Measurements from ENCODE around the gene SIVA1. TPM values are rescaled to one million over a fixed set of nuclear protein-coding genes. Genes with fewer than 3 reads are reported as not detected.

SIVA1 gene
- total and polyA plus RNA-seq, 2 of the 8 experiments (the other 6 are each of a cell fraction or from before 2014, with no cell fraction given), result 123 to 589 TPM

DNA sequence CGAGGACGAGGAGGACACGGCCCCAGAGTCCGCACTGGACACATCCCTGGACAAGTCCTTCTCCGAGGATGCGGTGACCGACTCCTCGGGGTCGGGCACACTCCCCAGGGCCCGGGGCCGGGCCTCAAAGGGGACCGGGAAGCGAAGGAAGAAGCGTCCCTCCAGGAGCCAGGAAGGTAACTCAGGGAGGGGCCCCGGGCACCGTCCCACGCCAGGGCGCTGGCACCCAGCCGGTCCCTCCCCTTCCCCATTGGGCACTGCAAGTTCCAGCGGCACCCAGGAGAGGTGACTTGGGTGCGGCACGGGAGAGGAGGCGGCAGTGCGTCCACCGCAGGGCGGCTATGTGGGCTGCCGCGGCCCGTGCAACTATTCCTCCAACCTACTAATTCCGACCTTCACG is 38.3 kb upstream of the SIVA1 start (continued):
- TF ChIP-seq, protein P1, sequence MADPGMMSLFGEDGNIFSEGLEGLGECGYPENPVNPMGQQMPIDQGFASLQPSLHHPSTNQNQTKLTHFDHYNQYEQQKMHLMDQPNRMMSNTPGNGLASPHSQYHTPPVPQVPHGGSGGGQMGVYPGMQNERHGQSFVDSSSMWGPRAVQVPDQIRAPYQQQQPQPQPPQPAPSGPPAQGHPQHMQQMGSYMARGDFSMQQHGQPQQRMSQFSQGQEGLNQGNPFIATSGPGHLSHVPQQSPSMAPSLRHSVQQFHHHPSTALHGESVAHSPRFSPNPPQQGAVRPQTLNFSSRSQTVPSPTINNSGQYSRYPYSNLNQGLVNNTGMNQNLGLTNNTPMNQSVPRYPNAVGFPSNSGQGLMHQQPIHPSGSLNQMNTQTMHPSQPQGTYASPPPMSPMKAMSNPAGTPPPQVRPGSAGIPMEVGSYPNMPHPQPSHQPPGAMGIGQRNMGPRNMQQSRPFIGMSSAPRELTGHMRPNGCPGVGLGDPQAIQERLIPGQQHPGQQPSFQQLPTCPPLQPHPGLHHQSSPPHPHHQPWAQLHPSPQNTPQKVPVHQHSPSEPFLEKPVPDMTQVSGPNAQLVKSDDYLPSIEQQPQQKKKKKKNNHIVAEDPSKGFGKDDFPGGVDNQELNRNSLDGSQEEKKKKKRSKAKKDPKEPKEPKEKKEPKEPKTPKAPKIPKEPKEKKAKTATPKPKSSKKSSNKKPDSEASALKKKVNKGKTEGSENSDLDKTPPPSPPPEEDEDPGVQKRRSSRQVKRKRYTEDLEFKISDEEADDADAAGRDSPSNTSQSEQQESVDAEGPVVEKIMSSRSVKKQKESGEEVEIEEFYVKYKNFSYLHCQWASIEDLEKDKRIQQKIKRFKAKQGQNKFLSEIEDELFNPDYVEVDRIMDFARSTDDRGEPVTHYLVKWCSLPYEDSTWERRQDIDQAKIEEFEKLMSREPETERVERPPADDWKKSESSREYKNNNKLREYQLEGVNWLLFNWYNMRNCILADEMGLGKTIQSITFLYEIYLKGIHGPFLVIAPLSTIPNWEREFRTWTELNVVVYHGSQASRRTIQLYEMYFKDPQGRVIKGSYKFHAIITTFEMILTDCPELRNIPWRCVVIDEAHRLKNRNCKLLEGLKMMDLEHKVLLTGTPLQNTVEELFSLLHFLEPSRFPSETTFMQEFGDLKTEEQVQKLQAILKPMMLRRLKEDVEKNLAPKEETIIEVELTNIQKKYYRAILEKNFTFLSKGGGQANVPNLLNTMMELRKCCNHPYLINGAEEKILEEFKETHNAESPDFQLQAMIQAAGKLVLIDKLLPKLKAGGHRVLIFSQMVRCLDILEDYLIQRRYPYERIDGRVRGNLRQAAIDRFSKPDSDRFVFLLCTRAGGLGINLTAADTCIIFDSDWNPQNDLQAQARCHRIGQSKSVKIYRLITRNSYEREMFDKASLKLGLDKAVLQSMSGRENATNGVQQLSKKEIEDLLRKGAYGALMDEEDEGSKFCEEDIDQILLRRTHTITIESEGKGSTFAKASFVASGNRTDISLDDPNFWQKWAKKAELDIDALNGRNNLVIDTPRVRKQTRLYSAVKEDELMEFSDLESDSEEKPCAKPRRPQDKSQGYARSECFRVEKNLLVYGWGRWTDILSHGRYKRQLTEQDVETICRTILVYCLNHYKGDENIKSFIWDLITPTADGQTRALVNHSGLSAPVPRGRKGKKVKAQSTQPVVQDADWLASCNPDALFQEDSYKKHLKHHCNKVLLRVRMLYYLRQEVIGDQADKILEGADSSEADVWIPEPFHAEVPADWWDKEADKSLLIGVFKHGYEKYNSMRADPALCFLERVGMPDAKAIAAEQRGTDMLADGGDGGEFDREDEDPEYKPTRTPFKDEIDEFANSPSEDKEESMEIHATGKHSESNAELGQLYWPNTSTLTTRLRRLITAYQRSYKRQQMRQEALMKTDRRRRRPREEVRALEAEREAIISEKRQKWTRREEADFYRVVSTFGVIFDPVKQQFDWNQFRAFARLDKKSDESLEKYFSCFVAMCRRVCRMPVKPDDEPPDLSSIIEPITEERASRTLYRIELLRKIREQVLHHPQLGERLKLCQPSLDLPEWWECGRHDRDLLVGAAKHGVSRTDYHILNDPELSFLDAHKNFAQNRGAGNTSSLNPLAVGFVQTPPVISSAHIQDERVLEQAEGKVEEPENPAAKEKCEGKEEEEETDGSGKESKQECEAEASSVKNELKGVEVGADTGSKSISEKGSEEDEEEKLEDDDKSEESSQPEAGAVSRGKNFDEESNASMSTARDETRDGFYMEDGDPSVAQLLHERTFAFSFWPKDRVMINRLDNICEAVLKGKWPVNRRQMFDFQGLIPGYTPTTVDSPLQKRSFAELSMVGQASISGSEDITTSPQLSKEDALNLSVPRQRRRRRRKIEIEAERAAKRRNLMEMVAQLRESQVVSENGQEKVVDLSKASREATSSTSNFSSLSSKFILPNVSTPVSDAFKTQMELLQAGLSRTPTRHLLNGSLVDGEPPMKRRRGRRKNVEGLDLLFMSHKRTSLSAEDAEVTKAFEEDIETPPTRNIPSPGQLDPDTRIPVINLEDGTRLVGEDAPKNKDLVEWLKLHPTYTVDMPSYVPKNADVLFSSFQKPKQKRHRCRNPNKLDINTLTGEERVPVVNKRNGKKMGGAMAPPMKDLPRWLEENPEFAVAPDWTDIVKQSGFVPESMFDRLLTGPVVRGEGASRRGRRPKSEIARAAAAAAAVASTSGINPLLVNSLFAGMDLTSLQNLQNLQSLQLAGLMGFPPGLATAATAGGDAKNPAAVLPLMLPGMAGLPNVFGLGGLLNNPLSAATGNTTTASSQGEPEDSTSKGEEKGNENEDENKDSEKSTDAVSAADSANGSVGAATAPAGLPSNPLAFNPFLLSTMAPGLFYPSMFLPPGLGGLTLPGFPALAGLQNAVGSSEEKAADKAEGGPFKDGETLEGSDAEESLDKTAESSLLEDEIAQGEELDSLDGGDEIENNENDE (IDR thresholded peaks at IDR 0.05; ENCODE audit: insufficient replicate concordance, low read length), result no peak
- TF ChIP-seq FOSL1 (IDR thresholded peaks at IDR 0.05; ENCODE audit: insufficient read depth, low read depth, low read length), result no peak
- TF ChIP-seq, protein P2, sequence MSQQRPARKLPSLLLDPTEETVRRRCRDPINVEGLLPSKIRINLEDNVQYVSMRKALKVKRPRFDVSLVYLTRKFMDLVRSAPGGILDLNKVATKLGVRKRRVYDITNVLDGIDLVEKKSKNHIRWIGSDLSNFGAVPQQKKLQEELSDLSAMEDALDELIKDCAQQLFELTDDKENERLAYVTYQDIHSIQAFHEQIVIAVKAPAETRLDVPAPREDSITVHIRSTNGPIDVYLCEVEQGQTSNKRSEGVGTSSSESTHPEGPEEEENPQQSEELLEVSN (IDR thresholded peaks at IDR 0.05), result no peak
- no peak for TF ChIP-seq BRCA1 (IDR thresholded peaks at IDR 0.05; ENCODE audit: low read depth, low read length)
- no peak for TF ChIP-seq EP300 (IDR thresholded peaks at IDR 0.05; ENCODE audit: borderline replicate concordance in 1 of 2, low read depth in 2 of 2, low read length in 2 of 2)
- TF ChIP-seq JUND (IDR thresholded peaks at IDR 0.05; ENCODE audit: low read length), result no peak
- no peak for TF ChIP-seq SRF (IDR thresholded peaks at IDR 0.05; ENCODE audit: low read depth, low read length)
- no peak for TF ChIP-seq GTF2F1 (IDR thresholded peaks at IDR 0.05; ENCODE audit: borderline replicate concordance, low read depth, low read length)
